GM12873 (cell line): ENCODE results near the gene SCYL3.

Experiments
- CTCF ChIP-seq: IDR thresholded peaks from 2 replicates; pipeline ENCODE4 v1.5.1; 2012; ENCODE audit warnings: low read depth, mild to moderate bottlenecking, moderate library complexity, low read length, control low read depth; ENCODE audit not compliant: insufficient read depth; ENCODE audit errors: missing control alignments

Gene SCYL3

DNA sequence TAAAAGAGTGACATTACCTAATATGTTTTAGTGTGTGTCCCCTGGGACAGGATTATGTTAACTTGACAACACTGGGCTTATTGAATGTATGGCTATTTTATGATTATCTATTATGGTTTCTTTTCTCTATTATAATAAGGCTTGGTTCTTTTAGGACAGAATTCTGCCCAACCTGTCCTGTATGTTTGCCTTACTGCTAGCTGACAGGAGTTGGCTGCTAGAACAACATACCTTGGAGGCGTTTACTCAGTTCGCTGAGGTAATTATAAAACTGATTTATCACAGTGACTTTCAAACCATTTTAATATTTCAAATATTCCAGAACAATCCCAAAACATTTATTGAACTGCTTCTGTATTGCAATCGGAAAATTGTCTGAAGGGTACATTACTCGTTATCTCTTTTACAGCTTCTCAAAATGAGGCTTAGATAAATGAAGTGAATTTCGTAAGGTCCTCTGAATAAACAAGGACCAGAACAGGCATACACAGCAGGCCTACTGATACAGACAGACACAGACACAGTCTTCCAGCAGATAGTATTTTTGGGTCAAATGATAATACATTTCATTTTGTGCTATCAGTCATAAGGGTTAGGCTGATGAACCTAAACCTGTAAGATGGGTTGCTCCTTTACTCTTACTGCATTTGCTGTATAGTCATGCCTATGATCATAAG is 44.2 kb downstream of the SCYL3 start:
- no peak for TF ChIP-seq CTCF

GRCh38 chr1:169848456-169848855 is 45.2 kb downstream of the SCYL3 start:
- TF ChIP-seq CTCF, result no peak

DNA sequence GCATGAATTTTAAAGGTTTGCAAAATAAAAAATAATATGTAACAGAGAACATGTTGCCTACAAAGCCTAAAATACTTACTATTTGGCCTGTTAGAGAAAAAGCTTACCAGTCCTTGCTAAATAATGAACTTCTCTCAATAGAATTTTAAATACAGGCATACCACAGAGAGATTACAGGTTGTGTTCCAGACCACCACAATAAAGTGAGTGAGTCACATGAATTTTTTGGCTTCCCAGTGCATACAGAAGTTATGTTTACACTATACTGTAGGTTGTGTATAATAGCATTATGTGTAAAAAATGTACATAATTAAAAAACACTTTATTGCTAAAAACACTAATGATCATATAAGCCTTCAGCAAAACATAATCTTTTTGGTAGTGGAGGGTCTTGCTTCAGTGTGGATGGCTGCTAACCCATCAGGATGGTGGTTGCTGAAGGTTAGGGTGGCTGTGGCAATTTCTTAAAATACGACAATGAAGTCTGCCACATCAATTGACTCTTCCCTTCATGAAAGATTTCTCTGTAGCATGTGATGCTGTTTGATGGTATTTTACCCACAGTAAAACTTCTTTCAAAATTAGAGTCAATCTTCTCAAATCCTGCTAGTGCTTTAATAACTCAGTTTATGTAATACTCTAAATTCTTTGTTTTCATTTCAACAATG is 48.6 kb downstream of the SCYL3 start:
- no peak for TF ChIP-seq CTCF

- TF ChIP-seq CTCF, result no peak
These were observed 54.8 kb downstream of the SCYL3 start for GRCh38 chr1:169838942-169839341.

- no peak for TF ChIP-seq CTCF
These were observed 57.5 kb downstream of the SCYL3 start for GRCh38 chr1:169836198-169836597.

DNA sequence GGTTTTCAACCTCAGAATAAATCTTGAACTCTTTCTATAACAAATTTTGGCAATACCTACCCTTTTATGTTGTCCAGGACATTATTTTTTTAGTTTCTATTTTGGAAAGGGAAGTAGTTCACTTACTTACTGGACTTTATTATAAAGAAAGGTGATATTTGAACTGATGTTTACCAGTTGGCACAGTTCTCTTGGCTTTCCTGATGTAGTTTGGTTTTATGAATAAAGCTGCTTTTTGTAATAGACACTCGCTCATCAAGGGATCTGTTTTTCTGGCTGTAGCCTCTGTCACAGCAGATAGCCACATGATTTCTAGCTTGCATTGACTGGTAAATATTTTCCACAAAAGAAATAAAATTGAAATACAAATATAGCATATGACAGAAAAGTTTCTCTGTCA is 58.0 kb downstream of the SCYL3 start:
- TF ChIP-seq CTCF, result no peak

- TF ChIP-seq CTCF, result no peak
These were observed 58.8 kb downstream of the SCYL3 start for GRCh38 chr1:169834869-169835268.
